ENCODE data around the gene NFE2L2.
"Not testable (repeated sequence)": the region's sequence is repeated elsewhere in the genome, so short reads cannot be mapped to it uniquely, and the experiment has no call there.

Gene NFE2L2

DNA sequence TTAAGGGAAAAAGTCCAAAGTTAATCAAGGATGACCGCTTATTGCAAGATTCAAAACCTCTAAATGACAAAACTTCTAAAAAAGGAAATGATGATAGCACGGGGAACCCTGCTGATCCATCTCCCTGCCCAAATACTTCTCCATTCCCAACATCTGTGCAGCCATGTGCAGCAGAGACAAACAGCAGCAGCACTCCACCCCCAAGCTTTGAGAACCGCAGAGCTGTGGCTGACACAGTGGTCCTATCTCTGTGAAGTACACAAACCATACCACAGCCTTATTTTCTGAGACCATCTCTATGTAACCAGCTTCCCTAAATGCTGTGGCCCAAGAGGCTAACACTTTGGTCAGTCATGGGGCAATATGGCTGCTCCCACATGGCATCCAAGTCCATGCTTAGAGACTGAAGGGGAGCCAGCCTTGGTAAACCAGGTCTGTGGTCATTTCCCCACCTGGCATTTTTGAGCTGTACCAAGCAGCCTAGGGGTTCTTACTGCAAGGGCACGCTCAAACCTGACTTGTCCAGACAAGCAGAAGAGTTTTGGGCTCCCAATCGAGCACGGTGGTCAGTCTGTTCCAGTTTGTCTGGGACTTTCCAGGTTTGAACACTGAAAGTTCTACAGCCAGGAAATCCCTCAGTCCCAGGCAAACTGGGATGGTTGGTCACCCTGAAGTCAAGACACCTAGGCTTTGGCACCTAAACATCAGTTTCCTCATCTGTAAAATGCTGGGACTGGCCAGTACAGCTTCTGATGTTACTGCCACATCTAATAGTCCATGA is 17.1 kb upstream of the NFE2L2 start:
- no peak for DNase-seq (ENCODE audit: low read depth in 1 of 2, low spot score in 1 of 2)

DNA sequence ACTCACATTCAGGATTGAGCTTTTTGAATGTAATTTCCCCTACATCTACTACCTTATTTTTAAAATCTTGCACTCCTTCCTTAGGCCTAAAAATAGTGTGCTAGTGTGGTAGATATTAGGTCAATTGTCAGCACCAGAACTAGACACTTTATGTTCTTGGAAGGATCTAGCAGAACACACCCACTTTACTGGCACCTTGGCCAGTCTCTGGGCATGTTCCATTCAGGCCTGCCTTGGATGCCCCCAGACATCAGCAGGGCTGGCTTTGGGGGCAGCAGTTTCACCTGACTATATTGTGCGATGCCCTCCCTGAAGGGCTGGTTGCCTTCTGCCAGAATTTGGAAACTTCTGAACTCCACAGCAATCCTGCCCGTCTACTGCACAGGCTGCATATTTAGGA is 15.3 kb upstream of the NFE2L2 start:
- DNase-seq (ENCODE audit: low read depth in 1 of 2, low spot score in 1 of 2): no peak

DNA sequence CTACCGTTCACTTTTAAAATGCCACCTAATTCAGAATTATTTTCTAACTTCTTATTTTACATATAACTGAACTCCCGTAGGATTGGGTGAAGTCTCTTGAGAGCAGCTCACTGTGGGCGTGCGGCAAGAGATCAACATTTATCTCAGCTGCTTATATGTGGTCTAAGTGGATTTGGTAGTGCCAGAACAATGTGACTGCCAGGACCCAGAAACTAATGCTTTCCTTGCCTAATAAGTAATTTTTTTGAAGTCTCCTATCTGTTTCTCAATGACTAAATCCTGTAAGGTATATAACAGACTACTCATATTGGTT is 11.2 kb upstream of the NFE2L2 start:
- no peak for DNase-seq (ENCODE audit: low read depth in 1 of 2, low spot score in 1 of 2)

DNA sequence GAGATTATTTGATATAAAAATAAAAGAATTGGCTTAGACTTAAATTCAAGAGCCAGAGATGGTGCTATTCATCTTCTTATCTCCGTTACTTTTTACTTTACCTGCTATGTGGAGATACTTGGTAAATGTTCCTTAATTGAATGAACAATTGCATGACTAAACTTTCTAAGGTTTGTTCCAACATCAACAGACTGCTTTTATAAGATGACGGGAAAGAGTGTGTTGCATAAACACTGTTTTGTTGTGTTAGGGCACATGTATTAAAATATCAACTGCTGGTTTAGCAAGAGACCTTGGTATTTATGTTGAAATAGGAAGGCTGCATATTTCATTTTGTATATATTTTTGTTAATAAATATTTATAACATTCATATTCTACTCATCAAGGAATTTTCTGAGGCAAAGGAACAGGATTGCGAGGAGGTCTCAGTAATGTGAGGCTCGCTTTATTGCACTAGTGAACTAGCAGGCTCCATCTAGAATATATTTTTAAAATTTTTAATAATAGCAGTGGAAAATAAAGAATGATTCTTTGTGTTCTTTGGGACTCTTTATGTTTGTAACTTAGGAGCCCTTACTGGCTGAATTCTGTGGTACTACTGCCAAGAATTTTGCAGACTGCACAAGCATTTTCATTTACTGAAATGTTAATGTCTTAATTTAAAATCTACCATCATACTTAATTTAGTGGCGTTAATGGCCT is 10.7 kb upstream of the NFE2L2 start:
- no peak for DNase-seq (ENCODE audit: low read depth in 1 of 2, low spot score in 1 of 2)

DNA sequence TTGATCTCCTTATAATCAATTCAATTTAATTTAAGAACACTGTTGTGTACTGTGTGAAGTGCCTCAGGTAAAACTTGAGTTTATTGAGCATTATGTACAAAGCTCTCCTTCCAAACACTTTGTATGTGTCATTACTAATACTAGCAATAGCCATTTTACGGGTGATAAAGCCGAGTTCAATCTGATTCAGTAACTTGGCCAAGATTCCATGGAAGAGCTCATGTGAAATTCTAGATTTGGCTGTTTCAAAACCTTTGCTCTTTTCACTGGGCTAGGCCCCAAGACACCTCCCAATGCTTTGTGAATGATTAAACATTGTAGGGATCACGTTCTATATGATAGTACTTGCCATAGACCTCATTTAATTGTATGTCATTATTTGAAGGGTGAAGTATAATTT is 8.9 kb upstream of the NFE2L2 start:
- DNase-seq (ENCODE audit: low read depth in 1 of 2, low spot score in 1 of 2): no peak

DNA sequence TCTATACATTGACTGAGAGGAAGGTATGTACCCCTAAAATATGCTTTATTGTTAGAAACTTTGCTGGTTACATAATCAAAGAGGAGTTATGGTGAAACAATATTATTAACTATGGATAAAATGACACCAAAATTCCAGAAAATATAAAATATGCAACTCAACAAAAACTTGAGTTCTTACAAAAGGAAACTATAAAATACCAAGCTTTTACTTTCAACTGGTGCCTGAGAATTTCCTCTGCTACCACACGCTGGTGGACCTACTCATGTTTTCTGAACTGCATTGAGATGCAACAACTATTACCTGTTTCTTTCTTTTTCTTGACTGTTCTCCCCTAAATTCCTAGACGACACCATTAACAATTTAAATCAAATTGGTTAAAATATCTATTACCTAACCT is 8.2 kb upstream of the NFE2L2 start:
- no peak for DNase-seq (ENCODE audit: low read depth in 1 of 2, low spot score in 1 of 2)

DNA sequence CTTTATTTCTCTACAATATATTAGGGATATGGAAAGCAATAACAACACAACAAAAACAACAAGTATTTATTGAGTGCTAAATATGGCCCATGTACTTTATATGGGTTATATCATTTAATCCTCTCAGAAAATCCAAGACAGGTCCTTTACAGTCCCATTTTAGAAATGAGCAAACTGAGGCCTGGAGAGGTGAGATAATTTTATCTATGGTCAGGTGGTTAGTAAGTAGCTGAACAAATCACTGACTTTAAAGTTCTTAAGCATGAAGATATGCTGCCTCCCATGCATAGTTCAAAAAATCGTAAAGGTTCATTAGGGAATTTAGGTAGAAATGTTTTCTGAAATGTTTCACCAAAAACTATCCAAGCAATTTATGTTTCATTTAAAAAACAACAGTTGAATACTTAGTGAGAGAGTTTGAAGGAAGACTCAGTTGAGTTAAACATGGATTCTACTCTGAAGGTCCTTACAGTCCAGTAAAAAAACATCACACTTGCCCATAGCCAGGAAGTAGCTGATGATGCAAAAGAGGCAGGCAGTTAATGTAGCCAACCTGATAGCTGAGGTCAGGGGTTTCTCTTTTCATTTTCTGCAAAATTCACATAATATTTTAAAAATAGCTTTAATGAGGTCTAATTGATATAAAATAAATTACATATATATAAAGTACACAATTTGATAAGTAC is 7.6 kb upstream of the NFE2L2 start:
- DNase-seq (ENCODE audit: low read depth in 1 of 2, low spot score in 1 of 2): no peak

DNA sequence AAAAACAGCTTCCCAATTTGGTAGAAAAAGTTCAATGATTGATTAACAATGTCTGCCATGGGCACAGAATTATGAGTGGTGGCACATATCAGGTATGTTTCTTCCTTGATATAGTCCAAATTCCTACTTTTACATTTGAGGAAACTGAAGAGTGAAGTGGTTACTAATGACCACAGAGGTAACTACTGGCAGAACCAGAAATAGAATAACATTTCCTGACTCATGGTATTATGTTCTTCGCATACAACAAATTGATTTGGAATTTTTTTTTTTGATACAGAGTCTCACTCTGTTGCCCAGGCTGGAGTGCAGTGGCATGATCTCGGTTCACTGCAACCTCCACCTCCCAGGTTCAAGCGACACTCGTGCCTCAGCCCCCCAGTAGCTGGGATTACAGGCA is 6.0 kb upstream of the NFE2L2 start:
- no peak for DNase-seq (ENCODE audit: low read depth in 1 of 2, low spot score in 1 of 2)

DNA sequence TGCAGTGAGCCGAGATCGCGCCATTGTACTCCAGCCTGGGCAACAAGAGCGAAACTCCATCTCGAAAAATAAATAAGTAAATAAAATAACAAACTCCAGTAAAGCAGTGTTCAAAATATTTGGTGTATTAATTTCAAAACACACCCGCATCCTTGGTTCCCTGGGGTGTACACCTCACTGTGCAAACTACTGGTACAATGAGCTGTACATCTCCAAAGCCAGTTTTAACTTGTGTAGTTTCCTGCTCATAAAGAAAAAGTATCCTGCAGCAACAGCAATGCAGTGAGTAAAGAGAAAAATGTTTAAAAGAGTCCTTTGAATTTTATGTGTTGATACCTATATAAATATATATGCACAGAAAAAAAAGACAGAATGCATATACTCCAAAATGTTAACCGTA is 4.4 kb upstream of the NFE2L2 start:
- no peak for DNase-seq (ENCODE audit: low read depth in 1 of 2, low spot score in 1 of 2)

DNA sequence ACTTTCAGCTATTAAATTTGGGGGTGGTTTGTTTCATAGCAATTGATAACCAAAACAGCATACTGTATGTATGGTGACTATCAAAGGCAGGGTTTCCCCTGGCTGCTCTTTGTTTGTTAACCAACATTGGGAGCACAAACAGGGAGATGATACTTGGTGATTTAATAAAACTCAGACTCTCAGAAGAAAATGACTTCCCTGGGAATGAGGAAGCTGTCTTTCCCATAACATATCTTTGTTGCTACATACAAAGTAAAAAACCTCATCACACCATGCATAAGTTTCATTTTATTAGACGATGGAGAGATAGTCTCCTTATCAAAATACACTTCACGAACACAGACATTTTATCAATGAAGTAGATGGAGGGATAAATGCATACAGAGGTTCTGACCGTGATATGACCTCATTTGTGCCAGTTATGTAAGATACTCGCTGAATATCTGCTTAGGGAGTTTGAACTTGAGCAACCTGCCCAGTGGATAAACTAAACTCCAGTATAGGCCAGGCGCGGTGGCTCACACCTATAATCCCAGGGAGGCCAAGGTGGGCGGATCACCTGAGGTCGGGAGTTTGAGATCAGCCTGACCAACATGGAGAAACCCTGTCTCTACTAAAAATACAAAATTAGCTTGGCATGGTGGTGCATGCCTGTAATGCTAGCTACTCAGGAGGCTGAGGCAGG is 3.8 kb upstream of the NFE2L2 start:
- DNase-seq (ENCODE audit: low read depth in 1 of 2, low spot score in 1 of 2): no peak

DNA sequence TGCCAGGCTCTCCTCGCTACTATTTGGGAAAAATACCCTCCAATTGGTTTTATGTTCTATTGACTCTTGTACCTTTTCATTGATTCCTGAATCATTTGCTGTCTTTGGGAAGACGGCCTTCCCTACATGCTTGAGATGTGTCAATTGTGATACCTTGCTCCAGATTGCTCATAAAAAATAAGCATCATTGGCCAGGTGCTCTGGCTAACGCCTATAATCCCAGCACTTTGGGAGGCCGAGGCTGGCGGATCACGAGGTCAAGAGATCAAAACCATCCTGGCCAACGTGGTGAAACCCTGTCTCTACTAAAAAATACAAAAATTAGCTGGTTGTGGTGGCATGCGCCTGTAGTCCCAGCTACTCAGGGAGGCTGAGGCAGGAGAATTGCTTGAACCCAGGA is 2.4 kb upstream of the NFE2L2 start:
- not testable (repeated sequence) for DNase-seq (ENCODE audit: low read depth in 1 of 2, low spot score in 1 of 2)

DNA sequence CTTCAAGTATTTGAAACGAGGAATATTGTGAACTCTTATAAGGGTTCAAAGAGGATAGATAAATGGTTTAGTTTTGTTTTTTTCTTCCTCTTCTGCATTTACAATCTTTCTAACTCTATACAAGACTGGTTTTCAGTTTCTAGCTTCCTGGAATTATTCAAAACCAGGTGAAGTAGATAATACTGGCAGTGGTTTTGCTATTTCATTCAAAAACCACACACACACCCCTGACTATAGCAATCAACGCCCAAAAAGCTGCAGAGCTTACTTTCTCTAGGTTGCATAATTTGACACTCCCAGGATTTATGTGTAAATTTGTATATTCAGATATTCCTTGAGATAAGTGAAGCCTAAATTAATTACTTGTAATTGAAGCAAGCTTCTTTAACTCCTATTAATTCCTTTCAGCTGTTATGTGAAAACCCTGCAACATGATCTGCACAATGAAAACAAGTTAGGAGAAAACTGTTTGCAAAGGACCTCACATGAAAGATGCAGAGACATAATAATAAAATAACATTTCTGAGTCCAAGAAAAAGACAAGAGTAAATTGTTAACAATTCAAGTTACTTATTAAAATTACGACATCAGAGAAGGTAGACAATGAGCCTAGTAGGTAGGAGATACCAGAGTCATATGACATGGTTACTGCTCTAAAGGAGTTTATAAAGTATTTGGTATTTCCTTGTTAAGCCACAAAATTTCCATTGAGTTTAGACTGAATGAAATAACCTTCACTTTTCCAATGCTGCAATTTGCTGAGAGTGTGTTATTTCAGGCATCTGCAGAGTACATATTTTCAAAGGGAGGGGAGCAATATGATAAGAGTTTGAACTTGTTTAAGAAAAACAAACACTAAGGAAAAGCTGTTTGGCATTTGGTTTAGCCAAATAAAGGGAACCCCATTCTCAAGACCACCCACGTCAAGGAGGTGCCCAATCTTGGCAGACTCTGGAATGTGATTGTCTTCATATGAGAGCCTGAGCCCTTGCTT is 1.6 kb upstream of the NFE2L2 start:
- no peak for DNase-seq (ENCODE audit: low read depth in 1 of 2, low spot score in 1 of 2)

DNA sequence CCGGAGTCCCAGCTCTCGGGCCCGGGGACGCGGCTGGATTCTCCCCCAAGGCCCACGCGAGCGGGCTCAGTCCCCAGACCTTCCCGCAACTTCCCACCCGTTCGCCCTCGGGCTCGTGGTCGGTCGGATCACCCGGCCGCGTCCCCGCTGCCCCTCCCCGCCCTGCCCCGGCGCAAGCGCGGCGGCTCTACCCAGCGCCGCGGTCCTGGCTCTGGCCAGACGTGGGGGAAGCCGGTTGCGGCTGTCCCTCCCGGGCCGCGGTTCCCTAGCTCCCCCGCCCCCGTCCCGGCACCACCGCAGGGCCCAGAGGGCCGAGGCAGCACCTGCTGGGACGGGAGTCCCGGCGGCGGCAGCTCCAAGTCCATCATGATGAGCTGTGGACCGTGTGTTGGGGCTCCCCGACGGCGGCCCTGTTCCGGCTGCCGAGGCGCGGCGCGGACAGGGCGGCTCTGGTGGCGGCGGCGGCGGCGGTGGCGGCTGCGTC is 276 bp downstream of the NFE2L2 start:
- no peak for DNase-seq (ENCODE audit: low read depth in 1 of 2, low spot score in 1 of 2)

DNA sequence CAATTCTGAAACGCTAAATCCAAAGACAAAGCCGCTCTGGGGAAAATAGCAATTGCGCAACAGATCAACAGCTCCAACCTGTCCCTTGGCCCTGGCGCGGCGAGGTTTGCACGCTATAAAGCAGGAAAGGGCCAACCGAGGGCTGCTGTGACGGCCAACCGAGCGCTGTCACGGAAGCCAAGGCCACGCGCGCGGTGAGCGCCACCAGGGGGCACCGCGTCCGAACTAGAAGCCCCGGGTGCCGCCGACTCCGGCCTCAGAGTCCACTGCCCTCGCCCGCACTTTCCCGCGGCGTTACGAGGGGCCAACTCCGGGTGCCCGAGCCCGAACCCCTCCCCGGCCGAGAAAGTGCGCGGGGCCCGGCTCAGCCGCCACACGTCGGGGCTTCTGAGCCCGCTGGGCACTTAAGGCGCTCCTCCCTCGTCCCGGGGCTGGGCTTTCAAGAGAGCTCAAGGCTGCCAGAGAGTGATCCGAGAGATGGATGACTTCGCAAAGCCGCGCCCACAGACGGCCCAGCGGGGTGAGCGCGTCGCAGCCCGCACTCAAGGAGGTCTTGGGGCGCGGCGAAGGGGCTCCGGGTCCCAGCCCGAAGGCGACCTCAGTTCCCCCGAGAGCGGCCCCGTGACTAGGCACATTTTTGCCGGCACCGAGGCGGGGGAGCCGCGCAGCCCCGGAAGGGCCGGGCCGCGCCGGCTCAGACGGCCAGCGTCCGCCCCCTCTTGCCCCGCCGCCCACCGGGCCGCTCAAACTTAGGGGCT is 897 bp downstream of the NFE2L2 start:
- DNase-seq (ENCODE audit: low read depth in 1 of 2, low spot score in 1 of 2): peak; percentile 89 to 93

DNA sequence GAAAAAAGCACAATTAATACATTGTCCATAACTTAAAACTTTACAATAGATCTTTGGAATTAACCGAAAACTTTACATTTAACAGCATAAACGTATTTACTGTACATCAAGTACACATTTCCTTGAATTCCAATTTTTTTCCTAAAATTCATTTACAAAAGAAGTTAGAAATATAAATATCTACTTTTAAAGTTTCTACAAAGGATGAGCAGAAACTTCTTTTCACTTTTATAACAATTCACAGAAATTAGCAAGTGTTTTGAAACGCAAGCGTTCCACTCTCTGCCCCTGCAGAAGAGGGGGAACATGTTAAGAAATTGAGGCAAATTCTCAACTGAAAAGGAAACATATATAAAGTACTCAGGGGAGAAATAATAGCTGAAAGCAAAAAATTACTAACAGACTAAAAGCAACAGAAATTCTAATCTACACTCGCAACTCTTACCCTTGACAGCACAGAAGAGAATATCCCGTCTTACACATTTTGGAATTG is 1.5 kb downstream of the NFE2L2 start:
- no peak for DNase-seq (ENCODE audit: low read depth in 1 of 2, low spot score in 1 of 2)

DNA sequence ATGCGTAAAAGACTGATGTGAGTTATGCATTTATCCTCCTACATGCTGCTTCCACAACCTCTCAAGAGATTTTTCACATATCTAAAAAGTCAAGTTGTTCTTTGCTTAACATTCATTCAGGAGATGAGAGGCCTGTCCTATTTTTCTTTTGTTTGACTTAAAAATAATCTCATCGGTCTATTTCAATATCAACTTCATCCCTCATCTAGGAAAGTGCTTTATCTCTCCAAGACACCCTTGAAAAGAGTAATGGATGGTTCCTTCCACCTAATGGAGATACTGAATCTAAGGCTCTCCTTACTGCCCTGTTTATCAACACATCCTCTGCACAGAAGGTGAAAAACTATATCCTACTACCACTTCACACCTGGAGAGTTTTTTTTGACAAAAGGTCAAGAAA is 2.4 kb downstream of the NFE2L2 start:
- no peak for DNase-seq (ENCODE audit: low read depth in 1 of 2, low spot score in 1 of 2)

DNA sequence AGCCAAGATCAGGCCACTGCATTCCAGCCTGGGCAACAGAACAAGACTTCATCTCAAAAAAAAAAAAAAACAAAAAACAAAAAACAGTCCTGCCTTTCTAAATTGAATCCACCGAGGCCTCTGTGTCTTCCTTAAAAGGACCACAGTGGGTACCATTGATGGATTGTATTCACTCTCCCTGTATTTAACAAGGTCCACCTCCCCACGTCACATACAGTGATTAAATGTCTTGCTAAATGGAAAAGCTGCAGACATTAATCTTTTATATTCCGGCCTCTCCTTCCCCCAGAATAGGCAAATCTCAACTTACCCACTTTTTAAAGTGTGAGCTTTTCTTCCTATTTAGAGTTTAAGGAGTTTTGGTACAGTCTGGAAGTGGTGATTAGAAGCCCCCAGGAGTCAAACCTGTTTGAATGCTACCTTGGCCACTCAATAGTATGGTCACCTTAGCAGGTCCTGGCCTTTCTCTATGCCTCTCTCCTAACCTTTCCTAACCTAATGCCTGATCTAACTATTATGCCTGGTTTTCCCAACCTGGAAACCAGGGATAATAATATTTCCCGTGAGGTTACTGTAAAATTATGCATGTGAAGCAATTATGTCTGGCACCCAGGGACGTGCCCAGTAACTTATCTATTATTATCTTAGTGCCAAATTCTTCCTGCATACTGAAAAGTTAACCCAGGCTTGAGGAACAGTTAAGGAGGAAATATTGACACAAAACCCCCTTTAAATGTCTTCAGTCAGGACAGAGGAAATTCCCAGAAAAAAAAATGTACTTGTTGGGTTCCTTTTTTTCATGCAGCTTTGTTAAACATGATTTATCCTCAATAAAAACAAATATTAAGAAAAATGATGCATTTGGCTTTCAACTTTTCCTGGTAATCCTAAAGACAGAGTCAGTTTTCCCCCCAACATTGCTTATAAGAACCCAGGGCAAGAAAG is 3.1 kb downstream of the NFE2L2 start:
- no peak for DNase-seq (ENCODE audit: low read depth in 1 of 2, low spot score in 1 of 2)

DNA sequence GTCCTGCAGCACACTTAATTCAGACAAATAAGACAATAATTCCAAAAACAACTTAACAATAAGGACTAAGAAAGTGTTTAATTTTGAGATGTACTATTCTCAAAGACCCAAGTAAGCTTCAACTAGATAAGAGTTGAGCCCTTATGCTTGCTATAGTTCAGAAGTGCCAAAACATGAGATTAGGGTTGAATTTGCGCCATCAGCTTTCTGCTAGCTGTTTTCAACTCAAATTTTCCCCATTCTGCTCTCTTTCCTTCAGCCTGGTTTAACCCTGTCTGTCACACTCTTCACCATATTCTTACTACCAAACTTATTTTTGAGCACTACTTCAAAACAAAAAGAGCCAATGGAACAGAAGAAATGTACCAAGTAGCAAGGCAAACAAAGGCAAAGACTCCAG is 4.1 kb downstream of the NFE2L2 start:
- DNase-seq (ENCODE audit: low read depth in 1 of 2, low spot score in 1 of 2): no peak

DNA sequence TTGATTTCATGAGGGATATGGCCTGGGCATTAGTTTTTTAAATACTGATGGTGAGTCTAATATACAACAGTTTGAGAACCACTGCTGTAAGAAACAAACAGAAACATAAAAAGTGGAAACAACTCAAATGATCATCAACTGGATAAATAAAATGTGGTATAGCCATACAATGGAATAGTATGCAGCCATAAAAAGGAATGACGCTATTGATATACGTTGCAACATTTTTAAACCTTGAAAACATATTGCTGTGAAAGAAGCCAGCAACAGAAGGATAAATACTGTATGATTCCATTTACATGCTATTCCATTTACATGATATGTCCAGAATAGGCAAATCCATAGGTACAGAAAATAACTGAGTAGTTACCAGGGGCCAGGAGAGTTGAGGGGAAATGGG is 6.5 kb downstream of the NFE2L2 start:
- no peak for DNase-seq (ENCODE audit: low read depth in 1 of 2, low spot score in 1 of 2)
